Esophagus muscularis mucosa (tissue), 3 donors: Measurements from ENCODE around the gene NME8.

Experiments
- CTCF ChIP-seq, 3 experiments: fragments of 200-600 bp in 2 of 3; fragments of 450-650 bp in 1 of 3; sonication (generic) in 2 of 3; IDR thresholded peaks; one replicate each; pipeline ENCODE4 v1.5.1; 2017 to 2019; ENCODE audit warnings: antibody characterized with exemption in 3 of 3, mild to moderate bottlenecking in 2 of 3, moderate library complexity in 1 of 3
- POLR2A ChIP-seq: fragments of 450-650 bp; IDR thresholded peaks from one replicate; pipeline ENCODE4 v1.6.1; 2017; ENCODE audit warnings: antibody characterized with exemption, moderate library complexity, mild to moderate bottlenecking, low read depth
- POLR2AphosphoS5 ChIP-seq, 2 donors: sonication (generic); formaldehyde crosslinking; IDR thresholded peaks; one replicate each; pipeline ENCODE4 v1.6.1; 2017; ENCODE audit warnings: antibody characterized with exemption in 2 of 2

DNA sequence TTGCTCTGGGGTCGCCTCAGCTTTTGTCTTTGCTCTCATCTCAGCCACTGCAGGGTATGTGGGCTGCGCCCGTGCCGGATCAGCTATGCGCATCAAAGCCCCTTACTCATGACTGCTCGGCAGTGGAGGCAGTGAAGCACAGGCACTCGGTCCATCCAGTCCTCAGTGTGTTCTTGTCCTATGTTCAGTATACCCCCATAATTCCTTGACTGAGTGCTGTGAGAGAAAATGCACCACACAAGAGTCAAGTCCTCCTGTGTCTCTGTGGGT, 99.5 kb downstream of the NME8 start:
- TF ChIP-seq CTCF (IDR thresholded peaks at IDR 0.05): no peak
- TF ChIP-seq POLR2A: no peak
- no peak for TF ChIP-seq POLR2AphosphoS5 (IDR thresholded peaks at IDR 0.05)
